SU-DHL-6 (cell line): ENCODE measurements around the gene BEND5.

Experiments
- CTCF ChIP-seq: fragments of 200-600 bp; sonication (generic); IDR thresholded peaks from one replicate; pipeline ENCODE4 v1.5.1; 2017; ENCODE audit warnings: antibody characterized with exemption, mild to moderate bottlenecking, low read length, moderate library complexity; ENCODE audit not compliant: insufficient read depth, poor library complexity, severe bottlenecking
- EZH2phosphoT487 ChIP-seq: fragments of 200-600 bp; sonication (generic), shearing (Covaris generic); conservative IDR thresholded peaks from 2 replicates; pipeline ENCODE4 v1.6.1; 2018; ENCODE audit warnings: mild to moderate bottlenecking, antibody characterized with exemption, low read length, moderate library complexity, mixed read lengths

DNA sequence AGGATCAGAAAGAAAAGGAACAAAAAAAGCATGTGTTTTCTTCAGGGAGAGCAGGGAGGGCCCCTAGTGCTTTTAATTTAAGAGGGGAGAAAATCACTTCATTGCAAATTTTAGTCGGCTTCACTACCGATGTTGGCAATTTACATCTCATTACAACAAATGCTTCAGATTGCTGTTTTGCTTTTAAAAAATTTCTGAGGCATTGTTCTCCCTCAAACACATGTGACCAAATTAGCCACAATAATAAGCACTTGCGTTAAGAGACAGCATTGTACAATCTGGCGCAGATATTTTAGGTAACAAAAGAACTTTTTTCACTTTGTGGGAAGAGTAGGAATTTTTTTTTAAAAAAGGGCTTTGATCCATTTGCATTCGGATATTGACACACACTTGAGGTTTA is 29.8 kb downstream of the BEND5 start:
- TF ChIP-seq CTCF (no peak), EZH2phosphoT487 (no peak)
